SK-N-SH treated with all-trans-retinoic acid at 6 μM for 48 hours (cell line): ENCODE data around the gene CDC14B.

Experiments
- OSR1 ChIP-seq: fragments of 250-450 bp; sonication (Bioruptor Pico); IDR thresholded peaks from 2 replicates; pipeline ENCODE4 v1.8.0; 2022; ENCODE audit warnings: moderate library complexity, mild to moderate bottlenecking, inconsistent platforms
- SNAI2 ChIP-seq: fragments of 250-450 bp; sonication (Bioruptor Pico); IDR thresholded peaks from 2 replicates; pipeline ENCODE4 v1.5.0; 2020; ENCODE audit warnings: mild to moderate bottlenecking, moderate library complexity
- ZNF8 ChIP-seq: fragments of 450-650 bp; formaldehyde crosslinking; IDR thresholded peaks from 2 replicates; pipeline ENCODE4 v1.5.0; 2020; ENCODE audit warnings: mild to moderate bottlenecking, moderate library complexity

DNA sequence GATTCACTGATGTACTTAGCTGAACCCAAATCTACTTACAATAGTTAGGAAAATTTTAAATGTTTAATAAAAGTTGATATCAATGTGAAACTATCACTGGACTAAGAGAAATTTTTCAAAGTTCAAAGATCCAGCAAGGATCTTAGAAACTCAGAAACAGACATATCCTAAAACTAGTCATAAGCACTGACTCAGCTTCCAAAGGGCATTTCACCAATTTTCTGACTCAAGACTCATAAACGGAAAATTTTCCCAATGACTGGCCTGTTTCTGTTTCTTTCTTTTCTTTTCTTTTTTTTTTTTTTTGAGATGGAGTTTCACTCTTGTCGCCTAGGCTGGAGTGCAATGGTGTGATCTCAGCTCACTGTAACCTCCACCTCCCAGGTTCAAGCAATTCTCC lies 66.6 kb downstream of the CDC14B start:
- TF ChIP-seq ZNF8 (CRISPR knock-in tag) (no peak), SNAI2 (CRISPR knock-in tag) (no peak), OSR1 (CRISPR knock-in tag) (no peak)
